H4 (cell line): Measurements from ENCODE around the gene ITPKB. TPM values are rescaled to one million over a fixed set of nuclear protein-coding genes. Genes with fewer than 3 reads are reported as not detected.

ENCODE experiments used
- DNase-seq: peaks from one replicate; pipeline ENCODE4 v3.0.0-alpha.2; 2015; ENCODE audit warnings: low spot score
- total RNA-seq: library from RNA; depleted of rRNA; stranded (reverse); fragments of >200 nt; shearing (Covaris generic); gene quantifications from 2 replicates; pipeline ENCODE4 v1.2.3, GENCODE V29; 2014

Gene ITPKB
- total RNA-seq, 1 experiment from 2014 or later, result 1.9 TPM

GRCh38 chr1:226637147-226637935, 101.7 kb downstream of the ITPKB start:
- DNase-seq, result no peak

DNA sequence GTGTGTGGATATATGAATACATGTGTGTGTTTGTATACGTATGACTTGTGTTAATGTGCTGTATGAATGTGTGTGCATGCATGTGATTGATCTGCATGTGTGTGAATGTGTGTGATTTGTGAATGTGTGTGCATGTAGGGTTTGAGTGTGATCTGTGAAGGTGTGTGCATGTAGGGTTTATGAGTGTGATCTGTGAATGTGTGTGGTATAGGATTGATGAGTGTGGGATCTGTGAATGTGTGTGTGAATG, 102.3 kb downstream of the ITPKB start:
- DNase-seq, result no peak

DNA sequence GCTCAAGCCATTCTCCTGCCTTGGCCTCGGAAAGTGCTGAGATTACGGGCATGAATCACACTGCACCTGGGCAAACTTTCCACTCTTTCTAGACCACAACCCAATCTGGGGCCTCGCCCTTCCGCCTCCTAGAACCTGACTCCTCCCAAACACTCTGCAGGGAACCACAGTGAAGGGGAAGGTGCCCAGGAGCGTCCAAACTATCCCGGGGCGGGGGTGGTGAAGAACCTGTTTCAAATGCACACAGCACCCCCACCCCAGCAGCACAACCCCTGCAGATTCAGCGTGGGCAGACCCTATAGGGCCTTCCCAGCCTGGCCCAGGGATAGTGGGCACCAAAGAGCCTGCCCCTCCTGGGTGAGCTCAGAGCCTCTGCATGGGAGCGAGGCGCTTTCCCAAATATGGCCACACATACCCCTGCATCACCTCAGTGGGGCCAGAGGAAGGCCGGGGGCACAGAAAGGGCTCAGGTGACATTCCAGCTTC, 103.6 kb downstream of the ITPKB start:
- no peak for DNase-seq

DNA sequence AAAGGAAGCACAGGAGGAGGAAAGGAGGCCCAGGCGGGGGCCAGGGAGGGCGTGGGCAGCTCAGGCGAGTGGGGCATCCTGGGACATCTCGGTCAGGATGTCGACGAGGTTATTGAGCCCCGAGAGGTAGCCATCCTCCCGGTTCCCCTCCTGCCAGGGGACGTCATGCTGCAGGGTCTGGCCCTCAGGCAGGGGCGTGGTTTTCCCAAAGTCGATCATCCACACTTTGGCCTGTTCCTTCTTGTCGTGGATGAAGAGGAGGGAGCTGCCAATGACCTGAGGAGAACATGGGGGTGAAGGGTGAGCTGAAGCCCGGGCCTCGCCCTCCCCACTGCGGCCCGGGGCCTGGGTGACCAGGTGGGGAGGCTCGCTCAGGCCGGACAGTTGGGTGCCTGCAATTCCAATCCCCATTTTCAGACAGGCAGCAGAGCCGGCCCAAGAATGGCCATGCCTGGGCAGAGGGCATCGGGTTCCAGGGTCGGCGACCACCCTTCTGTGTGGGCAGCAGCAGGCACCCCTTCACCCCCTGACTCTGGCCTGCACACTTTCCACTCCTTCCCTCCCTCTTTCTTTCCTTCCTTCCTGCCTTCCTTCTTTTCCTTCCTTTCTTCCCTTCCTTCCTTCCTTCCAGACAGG, 104.4 kb downstream of the ITPKB start:
- DNase-seq, result no peak

DNA sequence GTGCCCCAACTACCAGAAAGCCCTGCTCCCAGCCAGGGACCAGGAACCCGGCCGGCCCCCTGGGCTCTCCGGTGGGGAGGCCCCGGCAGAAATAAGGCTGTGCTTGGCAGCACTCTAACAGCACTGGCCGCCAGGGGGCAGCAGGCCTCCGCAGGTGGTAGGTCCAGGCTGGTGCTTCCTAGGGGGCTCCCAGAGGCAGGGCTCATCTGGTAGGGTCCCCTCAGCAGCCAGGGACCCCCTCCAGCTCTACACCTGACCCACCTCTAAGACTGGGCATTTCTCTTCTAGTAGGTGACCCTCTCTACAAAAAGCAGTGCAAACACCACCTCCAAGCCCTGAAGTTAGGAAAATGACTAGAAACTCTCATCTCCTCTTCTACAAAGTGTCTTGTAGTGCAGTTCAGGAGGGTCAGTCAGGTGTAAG, 104.9 kb downstream of the ITPKB start:
- peak; percentile 37 for DNase-seq

GRCh38 chr1:226633541-226634165, 105.4 kb downstream of the ITPKB start:
- no peak for DNase-seq

DNA sequence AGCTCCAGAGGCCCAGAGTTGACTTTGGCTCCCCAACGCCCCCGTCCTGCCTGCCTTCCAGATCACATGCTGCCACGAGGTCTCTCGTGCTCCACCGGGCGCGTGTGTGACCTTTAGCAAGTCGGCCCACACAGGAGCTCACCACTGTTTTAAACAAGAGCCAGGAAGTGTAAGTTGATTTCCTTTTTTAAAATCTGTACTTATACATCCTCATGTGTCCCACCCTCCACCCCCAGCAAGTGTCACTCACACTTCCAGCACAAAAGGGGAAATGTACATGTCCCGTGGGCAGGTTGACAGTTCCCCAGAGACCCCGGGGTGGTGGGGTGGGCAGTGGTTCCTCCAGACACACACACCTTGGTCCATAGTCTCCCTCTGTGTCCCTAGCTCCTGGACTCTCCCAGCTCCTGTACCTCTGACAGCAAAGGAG, 106.1 kb downstream of the ITPKB start:
- DNase-seq, result no peak

DNA sequence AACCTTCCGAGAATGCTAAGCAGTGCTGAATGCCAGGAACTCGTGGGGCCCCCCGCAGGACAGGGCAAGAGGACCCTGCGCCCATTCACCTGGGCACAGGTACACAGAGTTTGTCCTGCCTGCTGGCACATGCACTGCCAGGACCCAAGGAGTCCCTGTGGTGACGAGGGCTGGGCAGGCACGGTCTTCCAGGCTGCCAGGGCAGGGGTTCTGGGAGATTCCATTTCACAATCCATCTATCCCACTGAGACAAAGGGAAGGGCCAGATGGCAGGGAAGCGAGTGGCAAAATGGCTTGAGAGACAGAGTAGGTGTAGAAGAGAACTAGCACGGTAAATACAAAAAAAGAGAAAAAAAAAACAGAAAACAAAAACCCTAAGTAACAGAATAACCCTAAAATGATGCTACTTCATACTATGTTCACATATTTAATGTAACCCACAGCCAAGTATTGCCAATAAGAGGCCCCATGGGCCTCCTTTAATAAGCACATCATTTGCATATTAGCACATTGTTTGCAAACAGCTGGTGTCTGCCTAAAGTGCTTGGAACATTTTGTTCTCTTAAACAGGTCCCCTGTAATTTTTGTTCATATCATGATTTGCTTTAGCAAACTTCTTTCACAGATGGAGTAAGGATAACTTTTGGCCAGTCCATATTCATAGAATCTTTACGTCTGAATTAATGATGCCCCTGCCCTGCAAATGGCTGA, 106.8 kb downstream of the ITPKB start:
- no peak for DNase-seq

- DNase-seq, result no peak
Measured at GRCh38 chr1:226631229-226632000, 107.7 kb downstream of the ITPKB start.

- no peak for DNase-seq
Measured at GRCh38 chr1:226630592-226630991, 108.5 kb downstream of the ITPKB start.

DNA sequence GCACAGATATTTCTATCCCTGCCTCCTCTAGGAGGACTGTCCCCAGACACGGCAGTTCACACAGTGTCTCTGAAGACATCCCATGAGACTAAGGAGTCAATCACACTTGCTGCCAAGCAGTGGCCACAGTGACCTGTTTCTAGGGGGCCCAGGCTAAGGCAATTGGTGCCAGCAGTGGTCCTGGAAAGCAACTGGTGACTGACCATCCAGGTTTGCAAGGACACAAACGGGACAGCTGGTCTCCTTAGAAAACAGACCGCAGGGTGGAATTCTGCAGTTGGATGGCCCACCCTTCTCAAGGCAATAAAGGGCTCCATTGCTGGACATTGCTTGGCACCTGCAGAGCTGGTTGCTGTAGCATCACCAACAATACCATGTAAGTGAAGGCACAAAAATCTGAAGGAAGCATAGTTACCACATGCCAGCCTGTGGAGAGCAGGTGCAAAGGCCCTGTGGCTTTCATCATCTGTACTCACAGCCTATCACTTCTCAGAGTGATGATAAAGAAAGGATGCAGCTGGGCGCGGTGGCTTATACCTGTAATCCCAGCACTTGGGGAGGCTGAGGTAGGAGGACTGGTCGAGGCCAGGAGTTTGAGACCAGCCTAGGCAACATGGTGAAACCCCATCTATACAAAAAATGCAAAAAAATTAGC, 109.1 kb downstream of the ITPKB start:
- no peak for DNase-seq

DNA sequence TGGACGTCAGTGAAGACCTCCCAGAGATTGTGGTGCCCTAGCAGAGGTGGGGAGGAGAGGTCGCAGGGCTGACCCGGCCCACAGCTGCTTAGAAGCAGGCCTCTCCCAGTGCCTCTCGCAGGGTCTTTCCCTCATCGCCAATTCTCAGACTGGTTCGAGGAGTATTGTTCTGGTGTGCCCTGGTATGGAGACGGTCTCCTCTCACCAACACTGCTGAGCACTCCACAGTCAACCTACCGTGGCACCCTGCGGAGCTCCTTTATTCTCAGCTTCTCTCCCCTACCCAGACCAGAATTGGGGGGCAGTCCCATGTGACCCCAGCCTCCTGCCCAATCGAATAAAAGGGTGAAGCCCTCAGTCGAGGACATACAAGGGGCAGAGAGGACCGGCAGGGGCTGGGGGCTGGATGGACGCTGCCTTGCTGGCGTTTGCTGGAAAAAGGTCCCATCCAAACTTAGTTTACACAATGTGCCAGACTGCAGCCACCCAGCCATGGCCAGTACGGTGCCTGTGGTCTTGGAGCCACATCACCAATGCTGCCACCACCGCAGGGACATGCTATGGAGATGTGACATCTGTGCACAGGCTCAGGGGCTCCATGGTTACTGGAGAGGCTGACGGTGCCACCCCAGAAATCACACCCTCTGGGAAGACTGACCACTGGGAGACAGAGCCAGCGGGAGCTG, 109.7 kb downstream of the ITPKB start:
- DNase-seq, result no peak

- no peak for DNase-seq
Measured at GRCh38 chr1:226628612-226629155, 110.4 kb downstream of the ITPKB start.

GRCh38 chr1:226627924-226628611, 111.0 kb downstream of the ITPKB start:
- DNase-seq, result no peak

DNA sequence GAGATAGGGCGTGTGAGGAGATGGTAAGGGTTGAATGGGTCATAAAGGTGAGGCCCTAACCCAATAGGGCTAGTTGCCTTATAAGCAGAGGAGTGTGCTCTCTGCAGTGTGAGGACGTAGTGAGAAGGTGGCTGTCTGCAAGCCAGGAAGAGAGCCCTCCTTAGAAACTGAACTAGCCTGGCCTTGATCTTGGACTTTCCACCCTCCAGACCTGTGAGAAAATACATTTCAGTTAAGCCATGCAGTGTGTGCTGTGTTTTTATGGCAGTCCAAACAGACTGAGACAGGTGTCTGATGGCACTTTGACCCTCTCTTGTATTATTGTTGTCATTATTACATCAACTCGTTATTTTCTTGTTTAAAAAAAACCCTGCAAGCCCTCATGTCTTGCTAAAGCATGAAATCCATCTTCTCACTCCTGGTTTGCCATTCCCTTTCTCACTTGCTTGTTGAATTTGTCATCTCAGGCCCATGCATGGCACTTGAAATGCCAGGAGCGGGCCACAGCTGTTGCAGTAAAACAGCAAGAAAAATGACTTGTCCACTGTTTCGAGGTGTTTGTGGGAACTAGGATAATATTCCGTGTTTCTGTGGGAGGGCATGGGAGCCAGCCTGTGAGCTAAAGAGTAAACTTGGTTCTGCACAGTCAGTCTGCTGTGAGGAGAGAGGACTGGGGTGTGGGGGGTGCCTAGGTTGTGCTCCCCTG, 111.9 kb downstream of the ITPKB start:
- no peak for DNase-seq

DNA sequence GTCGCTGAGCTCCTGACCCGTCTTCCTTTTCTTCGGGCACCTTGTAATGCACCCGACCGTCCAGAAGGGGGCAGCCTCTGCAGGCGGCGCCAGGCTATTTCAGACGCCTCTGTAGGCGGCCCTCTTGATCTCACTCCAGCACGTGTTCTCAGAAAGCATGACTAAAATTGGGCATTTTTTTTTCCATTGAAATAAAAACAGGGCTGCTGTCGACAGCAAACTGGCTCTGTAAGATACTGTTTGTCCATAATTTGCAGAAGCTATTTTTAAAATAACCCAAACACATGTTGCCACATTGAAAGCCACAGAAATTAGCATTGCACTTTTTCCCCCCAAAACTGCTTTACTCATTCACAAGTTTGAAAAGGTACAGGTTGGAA, 112.5 kb downstream of the ITPKB start:
- peak; percentile 49 for DNase-seq

GRCh38 chr1:226625832-226626576, 113.1 kb downstream of the ITPKB start:
- DNase-seq, result no peak

- DNase-seq, result no peak
Measured at GRCh38 chr1:226625326-226625725, 113.8 kb downstream of the ITPKB start.
